BJ (cell line): ENCODE measurements around the gene CENPO. TPM values are rescaled to one million over a fixed set of nuclear protein-coding genes. Genes with fewer than 3 reads are reported as not detected.

Experiments
- CTCF ChIA-PET: fragments of 350-600 bp; formaldehyde crosslinking; extraction: SDS; loops from one replicate; lab custom pipeline; 2021; ENCODE audit warnings: antibody characterized with exemption, inconsistent platforms; lab: Yijun Ruan, JAX
- POLR2A ChIA-PET: fragments of 300-600 bp; sonication (Branson Sonifier 250); formaldehyde crosslinking; extraction: SDS; loops from one replicate; lab custom pipeline; 2021; ENCODE audit warnings: antibody characterized with exemption; lab: Charles Lee
- DNase-seq: peaks from one replicate; pipeline ENCODE4 v3.0.0-alpha.2; 2011; ENCODE audit warnings: low read depth
- H3K27me3 ChIP-seq: 2 replicates; pipeline ENCODE4 v1.6.0; 2011; ENCODE audit warnings: low read length; ENCODE audit not compliant: control insufficient read depth, insufficient read depth
- H3K36me3 ChIP-seq: 2 replicates; pipeline ENCODE4 v1.5.1; 2011; ENCODE audit warnings: low read length; ENCODE audit not compliant: control insufficient read depth, insufficient read depth
- H3K4me3 ChIP-seq: 2 replicates; pipeline ENCODE4 v1.5.1; 2011; ENCODE audit warnings: low read depth, mild to moderate bottlenecking, control low read depth, low read length
- CTCF ChIP-seq: IDR thresholded peaks from 2 replicates; pipeline ENCODE4 v1.5.1; 2011; ENCODE audit warnings: low read depth, mild to moderate bottlenecking, control low read depth, inconsistent platforms, low read length, moderate library complexity; ENCODE audit not compliant: insufficient read depth
- polyA plus RNA-seq: library from polyadenylated mRNA; depleted of rRNA; stranded (reverse); fragments of >200 nt; gene quantifications from 2 replicates; pipeline ENCODE4 v1.2.3, GENCODE V29; 2011; rRNA removed

Gene CENPO
- polyA plus RNA-seq, 1 experiment: 19.4 TPM

GRCh38 chr2:24870440-24870839 lies 77.2 kb downstream of the CENPO start:
- Histone ChIP-seq H3K4me3 (no peak overlapping the region), H3K36me3 (peaks cover 1% of the 10 kb centered on the region; the same call in 1 of the 2 replicates), H3K27me3 (no peaks in the 10 kb centered on the region)
- no peak for DNase-seq
- ChIA-PET CTCF (no interaction called here), POLR2A (no interaction called here)
- TF ChIP-seq CTCF: no peak

- Histone ChIP-seq H3K4me3 (no peak overlapping the region), H3K27me3 (no peaks in the 10 kb centered on the region), H3K36me3 (peaks cover 1% of the 10 kb centered on the region; the same call in 1 of the 2 replicates)
- no peak for DNase-seq
- no peak for TF ChIP-seq CTCF
- CTCF ChIA-PET: interaction anchor here (0.6 kb wide), 1 partner anchor 1000 kb away, joined by 3 read pairs; no protein-coding TSS in a partner anchor
- POLR2A ChIA-PET: no interaction called here
Observed at GRCh38 chr2:24870891-24871705, 77.9 kb downstream of the CENPO start.

GRCh38 chr2:24871852-24872333 lies 78.7 kb downstream of the CENPO start:
- ChIA-PET POLR2A (no interaction called here), CTCF (interaction anchor here (0.6 kb wide), 1 partner anchor 999 kb away, joined by 3 read pairs; no protein-coding TSS in a partner anchor)
- H3K4me3 ChIP-seq: no peak overlapping the region
- DNase-seq: no peak
- peaks cover 1% of the 10 kb centered on the region; the same call in 1 of the 2 replicates for H3K36me3 ChIP-seq
- TF ChIP-seq CTCF: no peak
- no peaks in the 10 kb centered on the region for H3K27me3 ChIP-seq

Other genes with a start within 250 kb of the CENPO start
- gene PTRHD1, start within 50 bp of the CENPO start, polyA plus RNA-seq: 44.5 and 59.2 TPM in 2 replicates
- 43.2 and 73.3 TPM in 2 replicates for gene ADCY3, start 126.8 kb downstream of the CENPO start, polyA plus RNA-seq
- gene DNAJC27, start 178.5 kb downstream of the CENPO start, polyA plus RNA-seq: 2.3 and 3.4 TPM in 2 replicates
- 0.11 and 0.18 TPM in 2 replicates for gene EFR3B, start 248.7 kb downstream of the CENPO start, polyA plus RNA-seq